SK-N-DZ (cell line): ENCODE results near the gene MAGEF1.
A peak's percentile ranks its signal among the peaks of the same experiment; 100 is the strongest.

ENCODE experiments used
- DNase-seq: peaks from one replicate; pipeline ENCODE4 v3.0.0-alpha.2; 2015; ENCODE audit warnings: low spot score

MAGEF1 gene

DNA sequence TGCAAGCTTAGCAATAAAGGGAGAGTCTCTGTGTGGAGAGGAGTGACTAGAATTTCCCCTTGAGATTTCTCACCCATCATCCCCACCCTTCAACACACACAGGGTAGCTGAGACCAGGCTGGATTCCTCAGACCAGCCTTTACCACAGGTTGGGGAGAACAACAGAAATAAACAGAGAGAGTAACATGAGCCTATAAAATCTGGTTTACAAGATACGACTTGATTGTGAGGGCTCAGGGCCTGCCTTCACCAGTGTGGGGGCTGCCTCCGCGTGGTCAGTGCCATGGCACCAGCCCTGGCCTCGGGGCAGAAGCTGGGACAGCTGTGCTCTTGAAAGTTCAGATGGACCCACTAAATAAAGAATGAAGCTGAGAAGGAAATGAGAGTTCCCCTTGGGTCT lies 14.6 kb upstream of the MAGEF1 start:
- no peak for DNase-seq

DNA sequence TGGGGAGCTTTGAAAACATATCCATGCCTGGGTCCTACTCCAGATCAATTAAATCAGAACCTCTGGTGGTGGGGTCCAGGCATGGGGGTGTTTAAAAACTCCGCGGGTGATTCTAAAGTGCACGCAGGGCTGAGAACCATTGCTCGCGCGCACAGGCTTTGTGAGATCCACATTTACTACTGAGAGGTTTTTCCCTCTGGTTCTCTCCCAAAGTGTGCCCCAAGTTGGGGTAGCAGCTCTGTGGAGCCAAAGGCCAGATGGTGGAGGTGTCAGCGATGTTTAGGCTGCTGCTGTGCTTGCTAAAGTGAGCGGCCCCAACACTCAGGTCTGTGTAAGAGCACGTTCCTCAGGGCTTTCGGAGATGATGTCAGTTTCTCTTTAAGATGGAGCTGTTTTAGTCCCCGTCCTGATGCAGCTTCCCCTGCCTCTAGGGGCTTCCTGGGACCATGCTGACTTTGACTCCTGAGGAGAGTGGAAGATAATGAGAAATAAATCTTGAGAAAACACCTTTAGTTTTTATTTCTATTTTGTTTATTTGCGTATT lies 13.4 kb upstream of the MAGEF1 start:
- DNase-seq, result no peak

DNA sequence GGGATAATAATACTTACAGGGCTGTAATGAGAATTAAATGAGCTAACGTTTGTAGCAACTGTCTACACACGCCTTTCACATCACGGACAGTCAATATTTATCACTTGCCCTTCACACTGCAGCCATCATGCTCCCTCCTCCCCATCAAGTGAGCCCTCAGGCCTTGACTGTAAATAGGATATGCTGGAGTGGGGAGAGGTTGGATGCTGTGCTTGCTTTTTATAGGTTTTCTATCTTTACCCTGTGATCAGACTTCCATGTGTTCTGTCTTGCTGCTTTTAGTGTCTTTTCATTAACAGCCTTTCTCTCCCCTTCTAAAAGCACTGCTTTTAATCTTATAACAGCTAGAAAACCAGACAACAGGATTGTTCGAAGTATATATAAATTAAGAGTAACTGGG lies 12.8 kb upstream of the MAGEF1 start:
- no peak for DNase-seq

DNA sequence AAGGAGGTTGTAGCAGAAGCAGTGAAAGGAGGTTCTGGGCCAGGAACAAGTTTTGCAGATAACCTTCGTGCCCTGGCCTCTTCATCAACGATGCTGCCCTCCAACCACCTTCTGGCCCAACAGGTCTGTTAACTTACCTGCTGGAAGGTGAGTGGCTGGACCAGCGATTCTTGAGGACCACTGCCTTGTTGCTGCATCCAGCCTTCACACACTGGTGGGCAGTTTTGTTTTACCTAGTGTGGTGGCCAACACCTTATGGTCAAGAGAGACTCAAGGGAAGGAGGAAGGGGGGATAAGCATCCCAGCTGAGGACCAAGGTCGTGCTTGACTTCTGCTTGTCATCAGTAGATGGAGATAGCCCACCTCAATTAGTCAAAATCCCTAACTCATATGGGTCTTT lies 7.8 kb upstream of the MAGEF1 start:
- DNase-seq, result no peak

DNA sequence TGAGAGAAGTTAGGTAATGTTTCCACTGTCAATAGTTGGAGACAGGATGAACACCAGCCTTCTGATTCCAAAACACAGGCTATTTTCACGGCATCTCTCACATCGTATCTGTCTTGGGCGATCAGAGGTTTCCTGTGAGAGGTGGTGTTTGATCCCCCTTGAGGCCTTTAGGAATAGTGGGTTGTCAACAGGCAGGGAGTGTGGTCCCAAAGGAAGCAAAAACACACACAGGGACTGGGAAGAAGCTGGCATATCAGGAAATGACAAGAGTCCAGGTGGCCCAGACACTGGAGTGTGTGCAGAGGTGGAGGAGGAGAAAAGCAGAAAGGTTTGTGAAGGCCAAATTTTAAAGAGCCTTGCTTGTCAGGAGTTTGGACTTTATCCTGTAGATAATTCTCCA lies 6.6 kb upstream of the MAGEF1 start:
- DNase-seq, result no peak

DNA sequence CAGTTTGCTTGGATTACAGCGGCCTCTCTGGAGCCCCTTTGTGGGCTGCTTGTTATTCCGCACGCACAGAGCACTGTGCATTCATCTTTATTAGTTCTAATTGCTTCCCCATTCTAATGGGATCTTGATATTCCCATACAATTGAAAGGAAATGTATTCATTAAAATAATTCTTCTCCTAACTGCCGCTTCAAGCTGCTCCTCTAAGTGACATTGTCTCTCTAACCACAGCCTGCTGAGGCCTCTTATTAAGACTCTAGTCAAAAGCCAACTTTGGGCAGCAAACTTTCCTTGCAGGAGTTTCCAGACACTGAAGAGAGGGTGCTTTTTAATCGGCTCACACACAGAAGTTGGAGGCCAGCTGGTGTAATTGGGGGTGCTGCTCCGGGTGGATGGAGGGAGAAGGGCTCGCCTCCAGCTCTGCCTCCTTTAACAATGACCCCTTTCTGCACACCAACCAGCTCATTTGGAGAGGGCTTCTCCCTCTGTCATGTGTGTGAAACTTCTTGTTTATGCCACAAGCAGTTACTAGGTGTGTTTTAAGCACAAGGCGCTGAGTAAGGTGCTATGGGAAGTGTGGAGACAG lies 5.6 kb upstream of the MAGEF1 start:
- DNase-seq, result no peak

DNA sequence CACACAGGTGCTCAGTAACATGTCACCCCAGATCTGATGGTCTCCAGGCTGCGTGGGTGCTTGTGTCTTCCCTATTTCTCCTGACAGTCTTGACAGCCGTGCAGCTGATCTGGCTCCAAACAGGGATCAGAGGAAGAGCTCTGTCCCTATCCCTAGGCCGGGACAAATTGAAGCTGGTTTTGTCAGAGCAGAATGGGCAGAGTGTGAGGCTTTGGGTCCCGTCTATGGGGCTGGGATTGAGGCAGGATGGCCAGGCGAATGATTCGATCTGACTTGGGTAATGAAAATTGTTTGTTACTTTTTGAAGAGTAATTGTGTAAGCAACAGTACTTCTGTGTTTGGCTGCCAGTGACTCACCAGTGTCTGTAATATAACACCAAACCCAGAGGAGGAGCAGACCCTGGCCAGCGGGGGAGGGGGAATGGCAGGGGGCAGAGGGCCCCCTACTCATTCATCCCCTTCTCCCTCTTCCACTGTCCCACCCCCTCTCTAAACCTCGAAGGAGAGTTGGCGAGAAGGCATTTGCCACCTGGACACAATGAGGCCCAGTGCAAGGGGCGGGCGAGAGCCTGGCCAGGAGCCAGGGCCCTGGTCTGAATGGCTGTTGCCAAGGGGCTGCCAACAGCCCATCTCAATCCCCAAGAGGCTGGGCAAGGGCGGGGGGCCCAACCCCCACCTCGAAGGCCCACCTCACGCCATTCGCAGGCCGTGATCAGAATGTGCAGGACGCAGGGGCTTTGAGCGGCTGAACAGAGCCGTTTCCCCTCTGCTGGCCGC lies 4.9 kb upstream of the MAGEF1 start:
- peak; percentile 62 for DNase-seq

DNA sequence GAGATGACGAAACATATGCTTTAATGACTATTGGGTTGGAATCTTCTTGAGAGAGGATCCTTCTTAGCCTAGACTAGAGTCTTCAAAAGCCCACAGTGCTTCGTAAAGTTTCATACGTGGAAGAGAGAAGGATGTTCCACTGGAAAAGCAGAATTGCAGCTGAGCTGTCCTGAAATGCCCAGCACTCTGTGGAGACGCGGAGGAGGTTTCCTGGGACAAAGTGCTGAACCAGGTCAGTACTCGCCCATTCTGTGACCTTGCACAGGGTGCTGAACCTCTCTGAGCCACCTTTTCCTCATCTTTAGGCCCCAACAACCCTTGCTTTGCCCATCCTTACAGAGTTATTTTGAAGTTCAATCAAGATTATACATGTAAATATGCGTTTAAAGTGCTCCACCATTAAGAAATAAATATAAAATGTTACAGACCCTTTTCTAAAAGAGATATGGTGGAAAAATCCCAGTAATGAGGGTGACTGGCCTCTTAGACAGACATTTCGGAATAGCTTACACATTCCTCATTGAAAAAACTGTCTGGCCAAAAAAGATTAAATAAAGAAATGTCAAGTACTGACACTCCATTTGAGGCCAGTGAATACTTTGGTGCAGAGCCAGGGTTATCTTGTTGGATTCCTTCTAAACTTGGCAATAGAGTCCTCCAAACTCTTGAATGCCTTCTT lies 4.2 kb upstream of the MAGEF1 start:
- DNase-seq, result no peak

DNA sequence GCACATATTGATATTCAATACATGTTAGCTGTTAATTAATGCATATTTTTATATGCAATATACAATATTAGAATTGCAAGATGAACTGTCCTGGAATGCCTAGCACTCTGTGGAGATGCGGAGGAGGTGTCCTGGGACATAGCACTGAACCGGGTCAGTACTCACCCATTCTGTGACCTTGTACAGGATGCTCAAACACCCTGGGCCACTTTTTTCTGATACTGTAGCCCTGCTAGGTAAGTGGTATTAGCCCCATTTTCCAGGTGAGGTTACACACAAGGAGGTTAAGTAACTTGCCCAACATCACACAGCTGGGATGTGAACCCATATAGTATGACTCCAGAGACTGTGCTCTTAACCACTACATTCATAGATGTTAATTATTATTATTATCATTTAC lies 1.7 kb upstream of the MAGEF1 start:
- DNase-seq, result no peak

DNA sequence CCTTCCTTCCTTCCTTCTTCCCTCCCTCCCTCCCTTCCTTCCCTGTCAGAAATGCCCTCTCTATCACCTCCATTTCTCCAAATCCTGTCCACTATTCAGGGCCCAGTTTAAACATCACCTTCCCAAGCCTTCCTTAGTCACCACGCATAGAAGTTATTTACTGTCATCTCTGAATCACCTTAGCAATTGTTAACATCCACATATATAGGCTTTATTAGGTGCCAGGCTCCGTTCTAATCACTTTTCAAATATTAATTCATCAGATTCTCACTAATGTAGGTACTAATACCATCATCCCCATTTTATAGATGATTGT lies 1.1 kb upstream of the MAGEF1 start:
- no peak for DNase-seq

DNA sequence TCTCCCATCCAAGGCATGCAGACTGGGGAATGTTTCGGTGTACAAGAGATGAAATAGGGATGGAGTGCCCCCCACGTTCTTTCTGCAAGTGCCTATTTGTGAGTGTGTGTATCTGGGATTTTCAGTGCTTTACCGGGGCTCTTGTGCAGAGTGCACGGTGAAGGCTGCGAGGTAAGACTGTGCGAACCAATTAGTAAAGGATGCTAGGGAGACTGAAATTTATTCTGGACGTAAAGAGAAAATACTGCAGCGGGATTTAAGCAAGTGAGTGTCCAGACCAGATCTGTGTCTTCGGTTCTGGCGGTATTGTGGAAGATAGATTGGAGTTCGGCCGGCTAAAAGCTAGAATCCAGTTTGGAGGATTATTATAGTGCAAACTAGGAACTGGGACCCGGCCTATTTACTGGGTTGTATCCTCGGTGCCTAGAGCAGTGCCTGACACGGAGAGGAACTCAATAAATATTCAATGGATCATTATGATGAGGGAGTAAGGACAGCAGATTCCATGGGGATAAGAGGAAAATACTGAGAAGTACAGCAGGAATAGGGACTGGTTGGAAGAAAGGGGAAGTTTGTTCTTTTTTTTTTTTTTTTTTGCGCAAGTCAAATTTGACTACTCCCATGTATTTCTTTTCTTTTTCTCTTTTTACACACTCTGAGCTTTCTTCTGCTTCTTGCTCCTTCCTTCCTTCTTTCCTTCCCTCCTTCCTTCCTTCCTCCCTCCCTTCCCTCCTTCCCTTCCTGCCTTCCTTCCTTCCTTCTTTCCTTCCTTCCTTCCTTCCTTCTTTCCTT lies 580 bp upstream of the MAGEF1 start:
- no peak for DNase-seq

DNA sequence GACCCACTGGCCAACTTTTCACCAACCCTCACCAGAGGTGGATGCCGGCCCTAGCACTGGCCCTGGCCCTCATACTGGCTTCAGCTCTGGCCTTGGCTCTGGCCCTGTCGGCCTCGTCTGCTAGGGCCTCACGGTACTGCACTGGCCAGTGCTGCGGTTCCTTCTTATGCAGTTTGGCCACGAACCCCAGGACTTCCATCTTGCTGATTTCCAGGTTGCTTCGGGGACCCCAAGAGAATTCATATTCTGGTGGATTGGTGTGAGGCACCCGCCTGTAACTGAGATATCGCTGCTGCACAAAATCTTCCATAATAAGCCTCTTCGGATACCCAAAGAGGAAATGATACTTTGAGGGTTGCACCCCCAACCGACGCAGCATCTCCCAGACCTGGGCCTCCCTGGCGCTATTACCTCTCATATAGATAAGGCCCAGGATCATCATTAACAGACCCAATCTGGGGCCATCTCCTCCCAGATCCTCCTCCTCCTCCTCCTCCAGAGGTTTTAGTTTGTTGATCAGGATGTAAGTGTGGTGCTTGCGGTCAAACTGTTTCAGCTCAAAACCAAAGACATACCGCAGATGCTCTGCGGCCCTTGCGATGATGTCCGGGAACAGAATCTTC lies 883 bp downstream of the MAGEF1 start:
- no peak for DNase-seq

DNA sequence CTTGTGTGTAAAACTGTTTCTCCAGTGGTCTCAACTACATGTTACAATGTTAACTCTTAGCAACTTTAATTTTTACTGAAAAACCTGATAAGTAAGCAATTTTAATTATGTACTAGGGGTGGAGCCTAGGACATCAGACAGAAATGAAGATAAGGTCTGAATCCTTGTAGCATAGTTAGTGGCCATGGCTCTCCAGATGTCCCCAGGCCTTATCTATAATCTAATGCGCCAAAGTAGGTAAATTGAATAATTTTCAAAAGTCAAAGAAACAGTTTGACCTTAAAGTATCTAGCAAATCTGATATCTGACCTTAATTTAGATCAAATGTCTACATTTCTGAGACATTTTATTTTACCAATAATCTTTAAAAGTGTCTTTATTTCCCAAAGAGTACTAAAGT lies 8.2 kb downstream of the MAGEF1 start:
- DNase-seq, result peak; percentile 54

DNA sequence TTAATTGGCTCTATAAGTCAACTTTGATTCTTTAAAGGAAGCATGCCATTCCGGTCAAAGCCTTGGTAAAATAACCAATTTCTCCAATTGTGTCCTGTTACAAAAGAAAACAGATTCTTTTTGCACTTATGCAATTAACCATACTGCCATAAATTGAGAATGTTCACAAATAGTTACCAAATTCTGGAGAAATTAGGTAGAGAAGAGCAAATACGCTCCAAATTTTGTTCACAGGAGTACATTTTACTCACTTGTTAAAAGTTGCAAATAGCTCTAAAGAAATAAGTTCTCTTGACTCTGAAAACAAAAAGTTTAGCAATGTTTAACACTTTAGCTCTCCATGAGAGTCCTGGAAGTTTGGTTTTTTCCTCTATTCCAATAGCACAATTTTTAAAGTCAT lies 11.1 kb downstream of the MAGEF1 start:
- no peak for DNase-seq

DNA sequence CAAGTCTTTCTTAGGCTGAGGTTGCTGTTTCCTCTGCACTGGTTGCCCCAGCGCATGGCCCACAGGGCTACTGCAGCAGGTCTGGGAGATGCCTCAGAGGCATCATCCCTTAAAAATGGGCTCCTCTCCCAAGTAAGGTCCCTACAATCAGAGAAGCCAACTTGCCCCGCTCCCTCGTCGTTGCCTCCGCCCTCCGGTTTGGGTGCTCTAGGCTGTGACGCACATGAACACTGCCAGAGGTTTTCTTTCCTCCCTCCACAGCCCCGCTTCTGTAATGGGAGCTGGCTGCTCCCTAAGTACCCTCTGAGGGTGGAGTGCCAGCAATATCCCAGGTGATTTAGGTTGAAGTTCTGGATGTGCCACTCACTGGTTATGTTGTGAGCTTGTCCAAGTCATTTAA lies 14.0 kb downstream of the MAGEF1 start:
- no peak for DNase-seq

DNA sequence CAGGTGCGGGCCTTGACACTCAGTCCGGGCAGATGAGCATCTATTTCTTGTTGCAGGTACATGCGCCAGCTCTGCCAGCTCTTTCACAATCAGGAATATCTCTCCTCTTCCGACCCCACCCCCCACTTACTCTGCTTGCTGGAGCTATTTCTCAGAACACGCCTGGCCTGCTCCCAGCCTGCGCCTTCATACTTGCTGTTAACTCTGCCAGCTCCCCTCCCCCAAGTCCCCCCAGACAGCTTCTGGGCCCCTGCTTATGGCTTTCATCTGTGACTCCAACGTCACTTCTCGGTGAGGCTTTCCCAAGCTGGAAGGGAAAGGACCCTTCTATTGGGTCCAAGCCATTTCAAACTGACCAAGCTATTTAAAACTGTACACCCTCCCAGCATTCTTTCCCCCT lies 15.2 kb downstream of the MAGEF1 start:
- DNase-seq, result no peak

DNA sequence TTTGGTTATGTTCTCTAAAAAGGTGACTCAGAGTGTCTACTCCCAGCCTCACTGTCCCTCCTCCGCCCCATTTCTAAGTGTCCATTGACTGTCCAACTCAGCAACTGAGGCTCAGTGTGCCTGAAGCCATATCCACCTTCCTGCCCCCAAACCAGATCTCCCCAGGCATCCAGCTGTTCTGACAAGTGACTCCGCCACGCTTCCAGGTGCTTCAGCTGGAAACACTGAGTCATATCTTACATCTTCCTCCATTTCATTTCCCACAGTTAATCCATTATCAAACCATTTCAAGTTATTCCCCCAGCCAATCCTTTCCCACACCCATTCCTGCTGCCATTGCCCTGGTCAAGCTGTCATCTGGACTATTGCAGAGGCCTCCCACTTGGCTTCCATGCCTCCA lies 17.1 kb downstream of the MAGEF1 start:
- no peak for DNase-seq

DNA sequence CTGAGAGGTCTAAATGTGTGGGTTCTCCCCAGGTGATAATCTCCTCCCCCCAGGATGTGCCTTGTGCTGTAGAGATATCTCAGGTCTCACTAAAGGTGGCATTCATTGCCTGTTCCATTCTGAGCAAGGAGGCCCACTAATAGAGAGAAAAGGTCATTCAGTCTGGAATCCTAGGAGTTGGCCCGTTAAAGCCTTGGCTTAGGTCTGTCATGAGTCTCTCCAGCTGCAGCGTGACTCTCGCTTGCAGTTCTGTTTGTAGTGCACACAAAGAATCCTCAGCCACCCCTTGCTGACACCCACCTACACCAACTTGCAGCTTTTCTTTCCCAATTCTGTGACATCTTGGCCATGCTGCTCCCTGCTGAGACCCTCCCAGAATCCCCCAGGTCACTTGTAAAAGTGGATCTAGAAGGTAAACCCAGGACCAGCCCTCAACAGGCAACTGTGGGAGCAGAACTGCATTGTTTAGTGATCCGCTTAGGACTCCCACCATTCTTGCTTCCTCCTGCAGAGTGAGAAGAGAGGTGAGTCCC lies 17.7 kb downstream of the MAGEF1 start:
- DNase-seq, result no peak

DNA sequence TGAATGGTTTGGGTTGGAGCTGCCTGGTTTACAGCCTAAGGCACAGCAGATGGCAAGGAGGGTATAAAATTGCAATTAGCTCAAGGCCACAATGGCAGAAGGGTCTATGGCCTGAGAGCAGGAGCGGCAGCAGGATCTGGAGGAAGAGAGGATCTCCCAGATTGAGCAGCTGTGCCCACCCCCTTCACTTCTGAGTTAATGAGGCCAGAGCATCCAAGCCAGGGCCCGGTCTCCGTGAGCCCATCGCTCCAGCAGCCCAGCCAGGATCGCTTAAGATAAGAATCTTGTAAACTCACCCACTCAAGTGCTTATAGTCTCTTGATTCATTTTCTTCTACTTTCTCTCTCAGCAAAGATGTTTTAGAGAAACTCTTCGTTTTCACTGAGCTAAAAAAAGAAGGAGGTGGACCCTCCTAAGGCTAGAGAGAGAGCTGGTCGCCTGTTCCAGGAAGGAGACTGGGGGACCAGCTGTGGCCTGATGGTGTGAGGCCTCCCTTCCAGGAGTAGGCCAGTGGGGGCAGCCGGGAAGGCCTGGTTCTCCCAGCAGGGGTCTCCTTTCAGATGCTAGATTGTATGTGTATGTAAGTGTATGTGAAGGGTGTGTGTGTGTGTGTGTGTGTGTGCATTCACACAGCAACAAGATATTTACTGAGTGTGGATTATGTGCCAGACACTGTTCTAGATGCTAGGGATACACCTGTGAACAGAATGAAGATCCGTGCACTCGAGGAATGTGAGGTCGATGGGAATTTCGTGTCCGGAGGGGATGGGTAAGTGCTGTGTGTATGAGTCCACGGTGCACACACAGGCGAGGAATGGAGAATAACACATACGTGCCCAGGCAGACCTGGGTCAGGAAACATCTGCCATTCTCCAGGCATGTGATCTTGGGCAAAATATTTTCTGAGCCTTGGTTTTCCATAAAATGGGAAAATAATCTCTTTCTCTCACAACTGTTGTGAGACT lies 18.6 kb downstream of the MAGEF1 start:
- DNase-seq, result peak; percentile 77
